SK-MEL-5 (cell line): ENCODE data around the gene PCDHB16. TPM values are rescaled to one million over a fixed set of nuclear protein-coding genes. Genes with fewer than 3 reads are reported as not detected.
"Not testable (repeated sequence)": the region's sequence is repeated elsewhere in the genome, so short reads cannot be mapped to it uniquely, and the experiment has no call there.

Experiments
- DNase-seq: peaks from one replicate; pipeline ENCODE4 v3.0.0-alpha.2; 2016; ENCODE audit warnings: low read depth, low spot score
- in situ Hi-C: cut with HindIII; loops from 2 replicates; pipeline ENCODE4 v1.10.0; 2016; ENCODE audit warnings: low sequenced_read_pairs, high pct_unique_total_duplicates, low pct_unique_long_range_greater_than_20kb
- total RNA-seq: library from RNA; depleted of rRNA; stranded (reverse); fragments of >200 nt; shearing (Covaris generic); gene quantifications from 2 replicates; pipeline ENCODE4 v1.2.3, GENCODE V29; 2014

The PCDHB16 gene
- total RNA-seq, 1 experiment from 2014 or later: 0.55 TPM

DNA sequence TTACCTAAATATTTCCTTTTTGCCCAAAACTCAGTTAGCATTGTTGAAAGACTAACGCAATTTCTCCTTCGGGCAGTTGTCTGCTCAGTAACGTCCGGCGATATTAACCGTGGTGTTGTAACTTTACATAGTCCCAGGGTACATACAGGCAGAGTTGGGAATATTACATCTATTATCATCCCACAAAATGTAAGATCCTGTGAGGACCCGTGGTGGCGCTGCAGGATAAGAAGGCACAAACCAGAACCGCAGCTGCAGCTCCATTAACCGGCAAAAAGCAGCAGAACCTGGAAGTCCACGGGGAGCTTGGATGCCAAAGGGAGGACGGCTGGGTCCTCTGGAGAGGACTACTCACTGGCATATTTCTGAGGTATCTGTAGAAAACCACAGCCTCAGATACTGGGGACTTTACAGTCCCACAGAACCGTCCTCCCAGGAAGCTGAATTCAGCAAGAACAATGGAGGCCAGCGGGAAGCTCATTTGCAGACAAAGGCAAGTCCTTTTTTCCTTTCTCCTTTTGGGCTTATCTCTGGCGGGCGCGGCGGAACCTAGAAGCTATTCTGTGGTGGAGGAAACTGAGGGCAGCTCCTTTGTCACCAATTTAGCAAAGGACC, 4.5 kb upstream of the PCDHB16 start, which contains the start of gene PCDHB8:
Gene PCDHB8, plus strand, starts transcription at position 214 of the 615 bp plus-strand sequence. Its CDS starts 245 bp downstream, at position 459.
- in situ Hi-C loops: not testable (repeated sequence)
- DNase-seq: peak; percentile 62

DNA sequence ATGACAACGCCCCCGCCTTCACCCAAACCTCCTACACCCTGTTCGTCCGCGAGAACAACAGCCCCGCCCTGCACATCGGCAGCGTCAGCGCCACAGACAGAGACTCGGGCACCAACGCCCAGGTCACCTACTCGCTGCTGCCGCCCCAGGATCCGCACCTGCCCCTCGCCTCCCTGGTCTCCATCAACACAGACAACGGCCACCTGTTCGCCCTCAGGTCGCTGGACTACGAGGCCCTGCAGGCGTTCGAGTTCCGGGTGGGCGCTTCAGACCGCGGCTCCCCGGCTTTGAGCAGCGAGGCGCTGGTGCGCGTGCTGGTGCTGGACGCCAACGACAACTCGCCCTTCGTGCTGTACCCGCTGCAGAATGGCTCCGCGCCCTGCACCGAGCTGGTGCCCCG, 2.8 kb upstream of the PCDHB16 start:
- DNase-seq, in situ Hi-C loops: not testable (repeated sequence)

DNA sequence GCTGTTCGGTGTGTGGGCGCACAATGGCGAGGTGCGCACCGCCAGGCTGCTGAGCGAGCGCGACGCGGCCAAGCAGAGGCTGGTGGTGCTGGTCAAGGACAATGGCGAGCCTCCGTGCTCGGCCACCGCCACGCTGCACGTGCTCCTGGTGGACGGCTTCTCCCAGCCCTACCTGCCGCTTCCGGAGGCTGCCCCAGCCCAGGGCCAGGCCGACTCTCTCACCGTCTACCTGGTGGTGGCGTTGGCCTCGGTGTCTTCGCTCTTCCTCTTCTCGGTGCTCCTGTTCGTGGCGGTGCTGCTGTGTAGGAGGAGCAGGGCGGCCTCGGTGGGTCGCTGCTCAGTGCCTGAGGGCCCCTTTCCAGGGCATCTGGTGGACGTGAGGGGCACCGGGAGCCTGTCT, 2.3 kb upstream of the PCDHB16 start:
- in situ Hi-C loops: not testable (repeated sequence)

DNA sequence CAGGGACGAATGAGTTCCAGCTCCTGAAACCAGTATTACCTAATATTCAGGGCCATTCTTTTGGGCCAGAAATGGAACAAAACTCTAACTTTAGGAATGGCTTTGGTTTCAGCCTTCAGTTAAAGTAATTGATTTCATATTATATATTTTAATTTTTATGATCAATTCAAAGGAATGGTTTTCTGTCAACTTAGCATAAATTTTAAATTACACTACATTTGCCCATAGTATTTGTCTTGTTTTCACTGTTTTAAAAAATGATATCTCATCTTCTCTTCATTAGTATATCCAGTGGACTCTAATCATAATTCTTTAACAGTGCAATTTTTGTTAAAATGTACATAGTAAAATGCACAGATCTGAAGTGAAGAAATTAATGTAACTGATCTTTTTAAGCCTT, 1.9 kb upstream of the PCDHB16 start:
- no peak for DNase-seq
- in situ Hi-C loops: no loop called here

More for the DNA sequence above, 2.3 kb upstream of the PCDHB16 start:
- not testable (repeated sequence) for DNase-seq

DNA sequence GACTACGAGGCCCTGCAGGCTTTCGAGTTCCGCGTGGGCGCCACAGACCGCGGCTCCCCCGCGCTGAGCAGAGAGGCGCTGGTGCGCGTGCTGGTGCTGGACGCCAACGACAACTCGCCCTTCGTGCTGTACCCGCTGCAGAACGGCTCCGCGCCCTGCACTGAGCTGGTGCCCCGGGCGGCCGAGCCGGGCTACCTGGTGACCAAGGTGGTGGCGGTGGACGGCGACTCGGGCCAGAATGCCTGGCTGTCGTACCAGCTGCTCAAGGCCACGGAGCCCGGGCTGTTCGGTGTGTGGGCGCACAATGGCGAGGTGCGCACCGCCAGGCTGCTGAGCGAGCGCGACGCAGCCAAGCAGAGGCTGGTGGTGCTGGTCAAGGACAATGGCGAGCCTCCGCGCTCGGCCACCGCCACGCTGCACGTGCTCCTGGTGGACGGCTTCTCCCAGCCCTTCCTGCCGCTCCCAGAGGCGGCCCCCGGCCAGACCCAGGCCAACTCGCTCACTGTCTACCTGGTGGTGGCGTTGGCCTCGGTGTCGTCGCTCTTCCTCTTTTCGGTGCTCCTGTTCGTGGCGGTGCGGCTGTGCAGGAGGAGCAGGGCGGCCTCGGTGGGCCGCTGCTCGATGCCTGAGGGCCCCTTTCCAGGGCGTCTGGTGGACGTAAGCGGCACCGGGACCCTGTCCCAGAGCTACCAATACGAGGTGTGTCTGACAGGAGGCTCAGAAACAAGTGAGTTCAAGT, 2.1 kb downstream of the PCDHB16 start:
- in situ Hi-C loops, DNase-seq: not testable (repeated sequence)

DNA sequence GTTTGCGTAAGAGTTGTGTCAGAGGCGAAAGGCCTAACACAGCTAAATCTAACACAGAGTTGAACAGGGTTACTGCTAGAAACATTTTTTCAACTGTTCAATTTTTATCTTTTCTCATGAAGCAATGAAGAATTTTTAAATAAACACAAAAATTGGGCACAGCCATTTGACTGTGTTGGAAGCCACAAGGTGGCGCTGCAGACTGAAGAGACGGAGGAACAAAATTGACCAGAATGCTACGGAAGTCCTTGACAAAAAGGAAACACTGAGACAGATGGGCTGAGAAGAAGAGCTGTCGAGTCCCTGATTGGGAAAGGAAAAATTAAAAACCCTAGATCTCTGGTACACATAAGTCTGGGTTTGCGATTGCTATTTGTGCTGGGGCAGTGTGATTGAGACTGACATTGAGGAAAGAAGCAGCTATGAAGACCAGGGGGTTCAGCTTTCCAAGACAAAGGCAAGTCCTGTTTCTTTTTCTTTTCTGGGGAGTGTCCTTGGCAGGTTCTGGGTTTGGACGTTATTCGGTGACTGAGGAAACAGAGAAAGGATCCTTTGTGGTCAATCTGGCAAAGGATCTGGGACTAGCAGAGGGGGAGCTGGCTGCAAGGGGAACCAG, 4.8 kb downstream of the PCDHB16 start, which contains the start of gene PCDHB9:
Gene PCDHB9, plus strand, starts transcription at position 265 of the 616 bp plus-strand sequence. Its CDS starts 158 bp downstream, at position 423.
- DNase-seq: peak; percentile 48
- in situ Hi-C loops: no loop called here

DNA sequence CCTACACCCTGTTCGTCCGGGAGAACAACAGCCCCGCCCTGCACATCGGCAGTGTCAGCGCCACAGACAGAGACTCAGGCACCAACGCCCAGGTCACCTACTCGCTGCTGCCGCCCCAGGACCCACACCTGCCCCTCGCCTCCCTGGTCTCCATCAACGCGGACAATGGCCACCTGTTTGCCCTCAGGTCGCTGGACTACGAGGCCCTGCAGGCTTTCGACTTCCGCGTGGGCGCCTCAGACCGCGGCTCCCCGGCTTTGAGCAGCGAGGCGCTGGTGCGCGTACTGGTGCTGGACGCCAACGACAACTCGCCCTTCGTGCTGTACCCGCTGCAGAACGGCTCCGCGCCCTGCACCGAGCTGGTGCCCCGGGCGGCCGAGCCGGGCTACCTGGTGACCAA, 6.5 kb downstream of the PCDHB16 start:
- DNase-seq, in situ Hi-C loops: not testable (repeated sequence)

DNA sequence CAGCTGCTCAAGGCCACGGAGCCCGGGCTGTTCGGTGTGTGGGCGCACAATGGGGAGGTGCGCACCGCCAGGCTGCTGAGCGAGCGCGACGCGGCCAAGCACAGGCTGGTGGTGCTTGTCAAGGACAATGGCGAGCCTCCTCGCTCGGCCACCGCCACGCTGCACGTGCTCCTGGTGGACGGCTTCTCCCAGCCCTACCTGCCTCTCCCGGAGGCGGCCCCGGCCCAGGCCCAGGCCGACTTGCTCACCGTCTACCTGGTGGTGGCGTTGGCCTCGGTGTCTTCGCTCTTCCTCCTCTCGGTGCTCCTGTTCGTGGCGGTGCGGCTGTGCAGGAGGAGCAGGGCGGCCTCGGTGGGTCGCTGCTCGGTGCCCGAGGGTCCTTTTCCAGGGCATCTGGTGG, 6.9 kb downstream of the PCDHB16 start:
- in situ Hi-C loops, DNase-seq: not testable (repeated sequence)

DNA sequence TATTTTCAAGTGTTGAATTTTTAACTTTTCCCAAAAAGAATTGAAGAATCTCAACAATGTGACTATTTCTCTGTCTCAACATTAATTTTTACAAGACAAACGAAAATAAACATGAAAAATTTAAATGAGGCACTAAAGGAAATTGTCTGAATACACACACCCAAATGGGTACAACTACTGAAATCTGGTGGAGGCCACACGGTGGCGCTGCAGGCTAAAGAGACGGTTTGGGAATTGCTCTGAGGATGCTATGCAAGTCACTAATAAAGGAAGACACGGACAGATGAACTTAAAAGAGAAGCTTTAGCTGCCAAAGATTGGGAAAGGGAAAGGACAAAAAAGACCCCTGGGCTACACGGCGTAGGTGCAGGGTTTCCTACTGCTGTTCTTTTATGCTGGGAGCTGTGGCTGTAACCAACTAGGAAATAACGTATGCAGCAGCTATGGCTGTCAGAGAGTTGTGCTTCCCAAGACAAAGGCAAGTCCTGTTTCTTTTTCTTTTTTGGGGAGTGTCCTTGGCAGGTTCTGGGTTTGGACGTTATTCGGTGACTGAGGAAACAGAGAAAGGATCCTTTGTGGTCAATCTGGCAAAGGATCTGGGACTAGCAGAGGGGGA, 10.0 kb downstream of the PCDHB16 start, which contains the start of gene PCDHB10:
Gene PCDHB10, plus strand, starts transcription at position 244 of the 616 bp plus-strand sequence. Its CDS starts 200 bp downstream, at position 444.
- DNase-seq: peak; percentile 66
- in situ Hi-C loops: no loop called here

DNA sequence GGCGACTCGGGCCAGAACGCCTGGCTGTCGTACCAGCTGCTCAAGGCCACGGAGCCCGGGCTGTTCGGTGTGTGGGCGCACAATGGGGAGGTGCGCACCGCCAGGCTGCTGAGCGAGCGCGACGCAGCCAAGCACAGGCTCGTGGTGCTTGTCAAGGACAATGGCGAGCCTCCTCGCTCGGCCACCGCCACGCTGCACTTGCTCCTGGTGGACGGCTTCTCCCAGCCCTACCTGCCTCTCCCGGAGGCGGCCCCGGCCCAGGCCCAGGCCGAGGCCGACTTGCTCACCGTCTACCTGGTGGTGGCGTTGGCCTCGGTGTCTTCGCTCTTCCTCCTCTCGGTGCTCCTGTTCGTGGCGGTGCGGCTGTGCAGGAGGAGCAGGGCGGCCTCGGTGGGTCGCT, 12.1 kb downstream of the PCDHB16 start:
- in situ Hi-C loops, DNase-seq: not testable (repeated sequence)

DNA sequence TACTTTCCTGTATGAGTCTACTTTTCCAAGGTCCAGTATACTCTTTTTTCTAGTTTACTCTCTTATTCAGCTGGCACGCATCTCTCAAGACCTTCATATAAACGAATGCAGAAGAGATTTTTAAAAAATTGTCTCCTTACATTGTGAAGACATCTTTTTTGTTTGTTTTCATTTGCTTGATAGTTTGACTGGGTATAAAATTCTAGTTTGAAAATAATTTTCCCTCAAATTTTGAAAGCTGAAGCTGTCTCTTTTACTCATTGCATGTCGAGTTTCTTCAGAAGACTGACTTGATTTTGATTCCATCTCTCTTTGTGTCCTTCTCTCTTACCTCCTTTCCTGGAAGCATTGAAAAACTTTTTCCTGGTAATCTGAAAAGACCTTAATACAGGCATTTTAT, 14.2 kb downstream of the PCDHB16 start:
- no peak for DNase-seq
- in situ Hi-C loops: no loop called here

DNA sequence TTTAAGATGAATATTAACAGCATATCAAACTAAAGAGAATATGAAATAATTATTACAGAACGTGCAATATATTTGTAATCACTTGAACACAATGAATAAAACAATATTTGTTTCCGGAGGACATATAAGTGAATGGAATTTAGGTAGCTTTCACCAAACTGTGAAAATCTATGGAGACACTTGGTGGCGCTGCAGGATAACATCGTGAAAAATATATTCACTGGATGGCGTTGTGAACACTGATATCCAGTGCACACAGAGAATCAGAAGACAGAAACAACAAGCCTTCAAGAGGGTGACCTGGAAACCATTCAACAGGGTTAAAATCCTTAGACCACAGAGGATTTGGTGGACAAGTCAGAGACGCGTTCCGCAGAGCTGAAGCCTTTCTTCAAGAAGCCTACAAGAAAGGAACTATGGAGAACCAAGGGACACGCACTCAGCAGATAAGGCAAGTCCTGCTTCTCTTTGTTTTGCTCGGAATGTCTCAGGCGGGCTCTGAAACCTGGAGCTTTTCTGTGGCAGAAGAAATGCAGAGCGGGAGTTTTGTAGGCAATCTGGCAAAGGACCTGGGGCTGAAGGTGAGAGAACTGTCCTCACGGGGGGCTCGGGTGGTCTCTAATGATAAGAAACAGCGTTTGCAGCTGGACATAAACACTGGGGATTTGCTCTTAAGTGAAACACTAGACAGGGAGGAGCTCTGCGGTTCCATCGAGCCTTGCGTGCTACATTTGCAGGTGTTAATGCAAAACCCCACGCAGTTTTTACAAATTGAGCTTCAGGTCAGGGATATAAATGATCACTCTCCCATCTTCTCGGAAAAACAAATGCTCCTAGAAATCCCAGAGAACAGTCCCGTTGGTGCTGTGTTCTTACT, 17.4 kb downstream of the PCDHB16 start, which contains the start of gene PCDHB11:
Gene PCDHB11, plus strand, starts transcription at position 269 of the 877 bp plus-strand sequence. Its CDS starts 148 bp downstream, at position 417.
- in situ Hi-C loops: no loop called here

DNA sequence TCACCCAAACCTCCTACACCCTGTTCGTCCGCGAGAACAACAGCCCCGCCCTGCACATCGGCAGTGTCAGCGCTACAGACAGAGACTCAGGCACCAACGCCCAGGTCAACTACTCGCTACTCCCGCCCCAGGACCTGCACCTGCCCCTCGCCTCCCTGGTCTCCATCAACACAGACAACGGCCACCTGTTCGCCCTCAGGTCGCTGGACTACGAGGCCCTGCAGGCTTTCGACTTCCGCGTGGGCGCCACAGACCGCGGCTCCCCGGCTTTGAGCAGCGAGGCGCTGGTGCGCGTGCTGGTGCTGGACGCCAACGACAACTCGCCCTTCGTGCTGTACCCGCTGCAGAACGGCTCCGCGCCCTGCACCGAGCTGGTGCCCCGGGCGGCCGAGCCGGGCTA, 18.9 kb downstream of the PCDHB16 start:
- in situ Hi-C loops: not testable (repeated sequence)

More for the DNA sequence above, 17.4 kb downstream of the PCDHB16 start, which contains the start of gene PCDHB11:
- DNase-seq: peak; percentile 60

DNA sequence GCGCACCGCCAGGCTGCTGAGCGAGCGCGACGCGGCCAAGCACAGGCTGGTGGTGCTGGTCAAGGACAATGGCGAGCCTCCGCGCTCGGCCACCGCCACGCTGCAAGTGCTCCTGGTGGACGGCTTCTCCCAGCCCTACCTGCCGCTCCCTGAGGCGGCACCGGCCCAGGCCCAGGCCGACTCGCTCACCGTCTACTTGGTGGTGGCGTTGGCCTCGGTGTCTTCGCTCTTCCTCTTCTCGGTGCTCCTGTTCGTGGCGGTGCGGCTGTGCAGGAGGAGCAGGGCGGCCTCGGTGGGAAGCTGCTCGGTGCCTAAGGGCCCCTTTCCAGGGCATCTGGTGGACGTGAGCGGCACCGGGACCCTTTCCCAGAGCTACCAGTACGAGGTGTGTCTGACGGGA, 19.5 kb downstream of the PCDHB16 start:
- DNase-seq, in situ Hi-C loops: not testable (repeated sequence)

More for the DNA sequence above, 18.9 kb downstream of the PCDHB16 start:
- DNase-seq: not testable (repeated sequence)

DNA sequence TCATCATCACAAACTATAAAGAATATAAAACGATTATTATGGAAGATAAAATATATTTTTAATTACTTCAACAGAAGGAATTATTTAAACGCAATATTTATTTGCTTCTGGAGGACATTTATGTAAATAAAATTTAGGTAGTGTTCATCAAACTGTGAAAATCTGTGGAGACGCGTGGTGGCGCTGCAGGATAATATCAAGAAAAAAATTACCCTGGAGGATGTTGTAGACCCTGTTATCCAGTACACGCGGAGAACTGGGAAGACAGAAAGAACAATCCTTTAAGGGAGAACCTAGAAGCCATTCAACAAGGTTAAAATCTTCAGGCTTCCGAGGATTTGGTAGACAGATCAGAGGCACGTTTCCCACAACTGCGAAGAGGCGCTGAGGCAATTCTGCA, 26.3 kb downstream of the PCDHB16 start, which contains the start of gene PCDHB12:
Gene PCDHB12, plus strand, starts transcription at position 242 of the 400 bp plus-strand sequence. CDS start 189 bp downstream, outside the sequence.
- in situ Hi-C loops: no loop called here
- DNase-seq: peak; percentile 55

DNA sequence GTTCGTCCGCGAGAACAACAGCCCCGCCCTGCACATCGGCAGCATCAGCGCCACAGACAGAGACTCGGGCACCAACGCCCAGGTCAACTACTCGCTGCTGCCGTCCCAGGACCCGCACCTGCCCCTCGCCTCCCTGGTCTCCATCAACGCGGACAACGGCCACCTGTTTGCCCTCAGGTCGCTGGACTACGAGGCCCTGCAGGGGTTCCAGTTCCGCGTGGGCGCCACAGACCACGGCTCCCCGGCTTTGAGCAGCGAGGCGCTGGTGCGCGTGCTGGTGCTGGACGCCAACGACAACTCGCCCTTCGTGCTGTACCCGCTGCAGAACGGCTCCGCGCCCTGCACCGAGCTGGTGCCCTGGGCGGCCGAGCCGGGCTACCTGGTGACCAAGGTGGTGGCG, 28.1 kb downstream of the PCDHB16 start:
- in situ Hi-C loops, DNase-seq: not testable (repeated sequence)
